ENCODE results near the gene RAB7A.

DNA sequence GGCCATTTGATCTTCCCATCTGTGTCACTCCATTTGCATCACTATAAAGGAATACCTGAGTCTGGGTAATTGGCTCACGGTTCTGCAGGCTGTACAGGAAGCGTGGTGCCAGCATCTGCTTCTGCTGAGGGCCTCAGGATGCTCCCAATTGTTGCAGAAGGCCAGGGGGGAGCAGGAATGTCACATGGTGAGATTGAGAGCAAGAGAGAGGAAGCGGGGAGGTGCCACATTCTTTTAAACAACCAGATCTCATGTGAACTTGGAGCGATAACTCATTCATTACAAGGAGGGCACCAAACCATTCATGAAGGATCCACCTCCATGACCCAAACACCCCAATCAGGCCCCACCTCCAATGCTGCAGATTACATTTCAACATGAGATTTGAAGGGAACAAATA, 13.1 kb upstream of the RAB7A start:
- TF ChIP-seq, protein P1, sequence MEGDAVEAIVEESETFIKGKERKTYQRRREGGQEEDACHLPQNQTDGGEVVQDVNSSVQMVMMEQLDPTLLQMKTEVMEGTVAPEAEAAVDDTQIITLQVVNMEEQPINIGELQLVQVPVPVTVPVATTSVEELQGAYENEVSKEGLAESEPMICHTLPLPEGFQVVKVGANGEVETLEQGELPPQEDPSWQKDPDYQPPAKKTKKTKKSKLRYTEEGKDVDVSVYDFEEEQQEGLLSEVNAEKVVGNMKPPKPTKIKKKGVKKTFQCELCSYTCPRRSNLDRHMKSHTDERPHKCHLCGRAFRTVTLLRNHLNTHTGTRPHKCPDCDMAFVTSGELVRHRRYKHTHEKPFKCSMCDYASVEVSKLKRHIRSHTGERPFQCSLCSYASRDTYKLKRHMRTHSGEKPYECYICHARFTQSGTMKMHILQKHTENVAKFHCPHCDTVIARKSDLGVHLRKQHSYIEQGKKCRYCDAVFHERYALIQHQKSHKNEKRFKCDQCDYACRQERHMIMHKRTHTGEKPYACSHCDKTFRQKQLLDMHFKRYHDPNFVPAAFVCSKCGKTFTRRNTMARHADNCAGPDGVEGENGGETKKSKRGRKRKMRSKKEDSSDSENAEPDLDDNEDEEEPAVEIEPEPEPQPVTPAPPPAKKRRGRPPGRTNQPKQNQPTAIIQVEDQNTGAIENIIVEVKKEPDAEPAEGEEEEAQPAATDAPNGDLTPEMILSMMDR (conservative IDR thresholded peaks at IDR 0.05; ENCODE audit: low read depth, low read length): no peak
- TF ChIP-seq POLR2A (IDR thresholded peaks at IDR 0.05; ENCODE audit: low read depth, low read length) (no peak), RFX5 (IDR thresholded peaks at IDR 0.05; ENCODE audit: low read depth, low read length) (no peak), MAFK (IDR thresholded peaks at IDR 0.05; ENCODE audit: low read depth, low read length) (no peak), BHLHE40 (IDR thresholded peaks at IDR 0.05; ENCODE audit: low read depth, low read length) (no peak), NFE2L2 (IDR thresholded peaks at IDR 0.05; ENCODE audit: low read depth, low read length) (no peak), RAD21 (IDR thresholded peaks at IDR 0.05; ENCODE audit: low read length) (no peak), SMC3 (IDR thresholded peaks at IDR 0.05; ENCODE audit: low read depth, low read length) (no peak), CHD1 (IDR thresholded peaks at IDR 0.05; ENCODE audit: low read depth, low read length) (no peak), FOS (IDR thresholded peaks at IDR 0.05; ENCODE audit: low read depth, low read length) (no peak), CEBPB (IDR thresholded peaks at IDR 0.05; ENCODE audit: low read depth, low read length) (no peak)
- TF ChIP-seq, protein P2, sequence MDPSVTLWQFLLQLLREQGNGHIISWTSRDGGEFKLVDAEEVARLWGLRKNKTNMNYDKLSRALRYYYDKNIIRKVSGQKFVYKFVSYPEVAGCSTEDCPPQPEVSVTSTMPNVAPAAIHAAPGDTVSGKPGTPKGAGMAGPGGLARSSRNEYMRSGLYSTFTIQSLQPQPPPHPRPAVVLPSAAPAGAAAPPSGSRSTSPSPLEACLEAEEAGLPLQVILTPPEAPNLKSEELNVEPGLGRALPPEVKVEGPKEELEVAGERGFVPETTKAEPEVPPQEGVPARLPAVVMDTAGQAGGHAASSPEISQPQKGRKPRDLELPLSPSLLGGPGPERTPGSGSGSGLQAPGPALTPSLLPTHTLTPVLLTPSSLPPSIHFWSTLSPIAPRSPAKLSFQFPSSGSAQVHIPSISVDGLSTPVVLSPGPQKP (IDR thresholded peaks at IDR 0.05; ENCODE audit: borderline replicate concordance, low read depth, low read length): no peak
